Caco-2 (cell line): ENCODE results near the gene PARP3. TPM values are rescaled to one million over a fixed set of nuclear protein-coding genes. Genes with fewer than 3 reads are reported as not detected.

ENCODE experiments used
- Bru-seq: library from RNA; stranded (reverse); fragments of 400-500 nt; gene quantifications from one replicate; lab custom pipeline; 2021; lab: Mats Ljungman, UMichigan
- BruChase-seq, 2 experiments: library from RNA; stranded (reverse); fragments of 400-500 nt; gene quantifications; one replicate each; lab custom pipeline; 2021; lab: Mats Ljungman, UMichigan
- BruUV-seq: library from RNA; stranded (reverse); fragments of 400-500 nt; replicated peaks from 2 replicates; lab custom pipeline; 2021; lab: Mats Ljungman, UMichigan
- CTCF ChIA-PET: fragments of 300-600 bp; sonication (Branson Sonifier 250); formaldehyde crosslinking; loops from one replicate; lab custom pipeline; 2022; ENCODE audit warnings: antibody characterized with exemption; lab: Charles Lee
- POLR2A ChIA-PET: fragments of 300-600 bp; sonication (Branson Sonifier 250); formaldehyde crosslinking; loops from one replicate; lab custom pipeline; 2022; ENCODE audit warnings: antibody characterized with exemption; lab: Charles Lee
- DNase-seq, 2 experiments: peaks; one replicate each; pipeline versions ENCODE4 v3.0.0 to v3.0.0-alpha.2; 2020 to 2022
- H3K27me3 ChIP-seq: replicated peaks from 2 replicates; pipeline ENCODE4 v1.6.0; 2011; ENCODE audit warnings: low read length; ENCODE audit not compliant: control insufficient read depth, insufficient read depth
- H3K36me3 ChIP-seq: 2 replicates; pipeline ENCODE4 v1.5.1; 2011; ENCODE audit warnings: low read length; ENCODE audit not compliant: control insufficient read depth, insufficient read depth
- H3K4me1 ChIP-seq: fragments of 250-450 bp; sonication (Bioruptor Pico); 2 replicates; pipeline ENCODE4 v1.5.1; 2020; ENCODE audit warnings: mild to moderate bottlenecking
- H3K4me3 ChIP-seq: 2 replicates; pipeline ENCODE4 v1.5.1; 2011; ENCODE audit warnings: low read depth, mild to moderate bottlenecking, control low read depth, low read length
- H3K9me3 ChIP-seq: fragments of 250-450 bp; sonication (Bioruptor Pico); 2 replicates; pipeline ENCODE4 v1.5.1; 2020; ENCODE audit warnings: mild to moderate bottlenecking, moderate library complexity
- H3K27ac Mint-ChIP-seq: one replicate; pipeline ENCODE4 v1.8.0; 2022; ENCODE audit warnings: mixed read lengths; ENCODE audit not compliant: unreplicated experiment
- H3K27me3 Mint-ChIP-seq: one replicate; pipeline ENCODE4 v1.8.0; 2022; ENCODE audit warnings: mixed read lengths; ENCODE audit not compliant: insufficient read depth, unreplicated experiment
- H3K36me3 Mint-ChIP-seq: one replicate; pipeline ENCODE4 v1.8.0; 2022; ENCODE audit warnings: mild to moderate bottlenecking, mixed read lengths; ENCODE audit not compliant: insufficient read depth, unreplicated experiment
- H3K4me1 Mint-ChIP-seq: one replicate; pipeline ENCODE4 v1.8.0; 2022; ENCODE audit warnings: low read depth, mixed read lengths; ENCODE audit not compliant: unreplicated experiment
- H3K4me3 Mint-ChIP-seq: one replicate; pipeline ENCODE4 v1.8.0; 2022; ENCODE audit warnings: mild to moderate bottlenecking, moderate library complexity, mixed read lengths; ENCODE audit not compliant: unreplicated experiment
- H3K9me3 Mint-ChIP-seq: one replicate; pipeline ENCODE4 v1.8.0; 2022; ENCODE audit warnings: mixed read lengths; ENCODE audit not compliant: unreplicated experiment
- intact Hi-C: fragments of 100-400 bp; cut with micrococcal nuclease; formaldehyde crosslinking; loops from one replicate; pipeline ENCODE4 v1.10.0; 2022; ENCODE audit not compliant: unreplicated experiment
- long read RNA-seq: library from polyadenylated mRNA; stranded (forward); transcript quantifications from one replicate; pipeline ENCODE4 v2.0.0, GENCODE V29; 2022
- total RNA-seq: library from RNA; stranded (reverse); gene quantifications from 2 replicates; pipeline ENCODE4 v1.2.3, GENCODE V29; 2022
- TF ChIP-seq, protein P1 (sequence below), 2 experiments: fragments of 200-600 bp in 1 of 2; IDR thresholded peaks; 1 replicate in 1 of 2; 2 replicates in 1 of 2; pipeline versions ENCODE4 v1.5.1 to v1.8.0; 2011 to 2022; ENCODE audit warnings: antibody characterized with exemption in 1 of 2, control low read depth in 1 of 2, inconsistent platforms in 1 of 2, low read depth in 1 of 2, low read length in 1 of 2, mild to moderate bottlenecking in 1 of 2, moderate library complexity in 1 of 2; ENCODE audit not compliant: insufficient read depth in 1 of 2, severe bottlenecking in 1 of 2, unreplicated experiment in 1 of 2

PARP3 gene
- 3.3 and 5.6 TPM in 2 replicates for total RNA-seq
- percentile 36 among the genes with signal in this experiment for Bru-seq, nascent RNA
- BruChase-seq, experiment 1, labeled RNA remaining after a 2-hour chase, result percentile 30 among the genes with signal in this experiment
- percentile 42 among the genes with signal in this experiment for BruChase-seq, experiment 2, labeled RNA remaining after a 6-hour chase
- long read RNA-seq, partial matches to known transcripts, result 0 of 4 reads
- long read RNA-seq, other reads (novel, unspliced or antisense), result 2 of 4 reads

GRCh38 chr3:51941798-51942602 lies at the start of gene PARP3, which contains the start of gene RRP9:
TSS of gene PARP3 (plus strand) at chr3:51942363. CDS start at chr3:51943356, 993 bp downstream.
TSS of gene RRP9 (minus strand) at chr3:51941904. CDS start at chr3:51941867, 37 bp downstream.
- H3K4me3 Mint-ChIP-seq, result peak within 1 kb of the TSS; percentile 63
- Histone ChIP-seq H3K36me3 (no peaks in the 10 kb centered on the region; the same call in 1 of the 2 replicates), H3K9me3 (no peaks in the 10 kb centered on the region), H3K27me3 (no peaks in the 10 kb centered on the region), H3K4me1 (peaks cover 13% of the 10 kb centered on the region), H3K4me3 (peak within 1 kb of the TSS; percentile 49)
- intact Hi-C loops, result loop anchor here (1.0 to 2.0 kb wide), 5 partner anchors 25 to 202 kb away; partner anchors contain the start of genes ABHD14B and PCBP4
- H3K4me1 Mint-ChIP-seq, result peaks cover 7% of the 10 kb centered on the region
- no peaks in the 10 kb centered on the region for H3K9me3 Mint-ChIP-seq
- TF ChIP-seq, protein P1, sequence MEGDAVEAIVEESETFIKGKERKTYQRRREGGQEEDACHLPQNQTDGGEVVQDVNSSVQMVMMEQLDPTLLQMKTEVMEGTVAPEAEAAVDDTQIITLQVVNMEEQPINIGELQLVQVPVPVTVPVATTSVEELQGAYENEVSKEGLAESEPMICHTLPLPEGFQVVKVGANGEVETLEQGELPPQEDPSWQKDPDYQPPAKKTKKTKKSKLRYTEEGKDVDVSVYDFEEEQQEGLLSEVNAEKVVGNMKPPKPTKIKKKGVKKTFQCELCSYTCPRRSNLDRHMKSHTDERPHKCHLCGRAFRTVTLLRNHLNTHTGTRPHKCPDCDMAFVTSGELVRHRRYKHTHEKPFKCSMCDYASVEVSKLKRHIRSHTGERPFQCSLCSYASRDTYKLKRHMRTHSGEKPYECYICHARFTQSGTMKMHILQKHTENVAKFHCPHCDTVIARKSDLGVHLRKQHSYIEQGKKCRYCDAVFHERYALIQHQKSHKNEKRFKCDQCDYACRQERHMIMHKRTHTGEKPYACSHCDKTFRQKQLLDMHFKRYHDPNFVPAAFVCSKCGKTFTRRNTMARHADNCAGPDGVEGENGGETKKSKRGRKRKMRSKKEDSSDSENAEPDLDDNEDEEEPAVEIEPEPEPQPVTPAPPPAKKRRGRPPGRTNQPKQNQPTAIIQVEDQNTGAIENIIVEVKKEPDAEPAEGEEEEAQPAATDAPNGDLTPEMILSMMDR (IDR thresholded peaks at IDR 0.05; ENCODE audit: insufficient read depth in 1 of 2, low read depth in 1 of 2, low read length in 1 of 2, severe bottlenecking in 1 of 2, unreplicated experiment in 1 of 2), result peak; percentile 95
- BruUV-seq, result no TSS peak
- CTCF ChIA-PET, result interaction anchor here (0.5 to 2.7 kb wide), 24 partner anchors 21 to 1315 kb away, joined by 3 to 41 read pairs (median 4); partner anchors contain the start of genes ABHD14A, ABHD14B, ACY1 and DCAF1
- DNase-seq, result peak; percentile 99 to 100
- peak within 1 kb of the TSS; percentile 6 for H3K27ac Mint-ChIP-seq
- no peaks in the 10 kb centered on the region for H3K27me3 Mint-ChIP-seq
- H3K36me3 Mint-ChIP-seq, result peaks cover 26% of the 10 kb centered on the region
- POLR2A ChIA-PET, result interaction anchor here (0.6 to 2.2 kb wide), 4 partner anchors 32 to 54 kb away, joined by 6 to 15 read pairs (median 10); partner anchors contain the start of genes ABHD14A, ABHD14B, ACY1 and RPL29

- ChIA-PET POLR2A (no interaction called here), CTCF (no interaction called here)
- no peak overlapping the region for H3K4me3 Mint-ChIP-seq
- peaks cover 12% of the 10 kb centered on the region for H3K27me3 Mint-ChIP-seq
- no peaks in the 10 kb centered on the region for H3K9me3 Mint-ChIP-seq
- intact Hi-C loops, result no loop called here
- H3K27ac Mint-ChIP-seq, result no peak overlapping the region
- H3K36me3 Mint-ChIP-seq, result no peaks in the 10 kb centered on the region
- DNase-seq, result no peak
- no peak overlapping the region for H3K4me3 ChIP-seq
- no peaks in the 10 kb centered on the region for H3K4me1 ChIP-seq
- no TSS peak for BruUV-seq
- no peaks in the 10 kb centered on the region for H3K4me1 Mint-ChIP-seq
- no peaks in the 10 kb centered on the region for H3K36me3 ChIP-seq
- H3K27me3 ChIP-seq, result no peaks in the 10 kb centered on the region
- no peaks in the 10 kb centered on the region for H3K9me3 ChIP-seq
- TF ChIP-seq, protein P1 (IDR thresholded peaks at IDR 0.05; ENCODE audit: insufficient read depth in 1 of 2, low read depth in 1 of 2, low read length in 1 of 2, severe bottlenecking in 1 of 2, unreplicated experiment in 1 of 2), result no peak
These were observed 47.8 kb upstream of the PARP3 start for GRCh38 chr3:51894391-51894790.

DNA sequence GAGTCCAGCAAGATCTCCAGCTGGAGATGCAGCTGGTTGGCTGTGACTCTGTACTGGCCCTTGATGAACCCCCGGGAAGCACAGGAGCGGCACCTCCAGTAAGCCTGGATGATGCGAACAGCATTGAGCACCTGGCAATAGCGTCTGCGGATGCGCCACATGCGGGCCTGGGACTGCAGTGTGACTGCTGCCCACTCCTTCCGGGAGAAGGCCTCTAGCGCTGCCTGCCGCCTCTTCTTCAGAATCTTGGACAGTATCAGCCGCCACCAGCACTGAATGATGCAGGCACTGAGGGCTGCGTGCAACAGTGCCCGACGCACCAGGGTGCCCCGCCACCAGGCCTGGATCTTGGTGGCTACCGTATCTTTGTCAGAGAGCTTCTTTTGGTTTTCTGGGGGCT lies 47.2 kb upstream of the PARP3 start:
- Mint-ChIP-seq H3K27me3 (peaks cover 12% of the 10 kb centered on the region), H3K4me1 (no peaks in the 10 kb centered on the region), H3K9me3 (no peaks in the 10 kb centered on the region), H3K36me3 (no peaks in the 10 kb centered on the region), H3K4me3 (no peak overlapping the region), H3K27ac (no peak overlapping the region)
- CTCF ChIA-PET, result no interaction called here
- H3K36me3 ChIP-seq, result no peaks in the 10 kb centered on the region
- no peaks in the 10 kb centered on the region for H3K9me3 ChIP-seq
- BruUV-seq, result no TSS peak
- POLR2A ChIA-PET, result no interaction called here
- TF ChIP-seq, protein P1 (IDR thresholded peaks at IDR 0.05; ENCODE audit: insufficient read depth in 1 of 2, low read depth in 1 of 2, low read length in 1 of 2, severe bottlenecking in 1 of 2, unreplicated experiment in 1 of 2), result no peak
- no peak overlapping the region for H3K4me3 ChIP-seq
- no peaks in the 10 kb centered on the region for H3K4me1 ChIP-seq
- DNase-seq, result no peak
- H3K27me3 ChIP-seq, result no peaks in the 10 kb centered on the region
- intact Hi-C loops, result no loop called here
